Muscle of leg (tissue), 11 donors: ENCODE data around the gene SMO. TPM values are rescaled to one million over a fixed set of nuclear protein-coding genes. Genes with fewer than 3 reads are reported as not detected.
A peak's percentile ranks its signal among the peaks of the same experiment; 100 is the strongest.
"Not testable (repeated sequence)": the region's sequence is repeated elsewhere in the genome, so short reads cannot be mapped to it uniquely, and the experiment has no call there.

Experiments used
- DNase-seq: peaks from one replicate; pipeline ENCODE4 v3.0.0; 2013
- H3K27ac ChIP-seq: one replicate; pipeline ENCODE4 v1.5.1; 2013; ENCODE audit warnings: mild to moderate bottlenecking, low read length, control low read depth
- H3K27me3 ChIP-seq: one replicate; pipeline ENCODE4 v1.6.1; 2013; ENCODE audit warnings: low read length; ENCODE audit not compliant: control insufficient read depth, insufficient read depth
- H3K36me3 ChIP-seq: one replicate; pipeline ENCODE4 v1.6.1; 2013; ENCODE audit warnings: low read length; ENCODE audit not compliant: control insufficient read depth, insufficient read depth
- H3K4me1 ChIP-seq: one replicate; pipeline ENCODE4 v1.6.1; 2013; ENCODE audit warnings: low read length; ENCODE audit not compliant: control insufficient read depth, insufficient read depth
- H3K4me3 ChIP-seq: one replicate; pipeline ENCODE4 v1.5.1; 2013; ENCODE audit warnings: low read length, control low read depth
- H3K9me3 ChIP-seq: replicated peaks from 2 replicates; pipeline ENCODE4 v1.6.1; 2013; ENCODE audit warnings: low read depth, low read length; ENCODE audit not compliant: control insufficient read depth
- WGBS: methylation state at CpG from one replicate; pipeline ENCODE4 v1.1.5; 2013; ENCODE audit warnings: missing lambda C conversion rate; ENCODE audit not compliant: insufficient coverage; 5-methylcytosine and 5-hydroxymethylcytosine counted together
- polyA plus RNA-seq, 8 donors: library from polyadenylated mRNA; unstranded; fragments of 120-200 nt; gene quantifications; one replicate each; pipeline versions ENCODE4 v1.2.1 to v1.2.3, GENCODE V29; 2013; ENCODE audit warnings: inconsistent platforms in 1 of 8, low replicate concordance in 1 of 8; ENCODE audit not compliant: insufficient read length in 8 of 8, insufficient read depth in 1 of 8
- total RNA-seq: library from RNA; stranded (reverse); fragments of 120-200 nt; gene quantifications from one replicate; pipeline ENCODE4 v1.2.4, GENCODE V29; 2013

The SMO gene
- total and polyA plus RNA-seq, 9 donors, result 35.9 to 63.6 (median 48.6) TPM

GRCh38 chr7:129169171-129169671 lies 19.2 kb upstream of the SMO start:
- Histone ChIP-seq H3K27me3 (peaks cover 2% of the 10 kb centered on the region), H3K4me3 (peak overlapping the region; percentile 47), H3K4me1 (peaks cover 20% of the 10 kb centered on the region), H3K27ac (peak overlapping the region; percentile 51), H3K36me3 (peaks cover 14% of the 10 kb centered on the region), H3K9me3 (no peaks in the 10 kb centered on the region)
- peak; percentile 85 for DNase-seq
- WGBS, result under 1% methylated on average over 35 of the region's 47 CpGs

- Histone ChIP-seq H3K9me3 (no peaks in the 10 kb centered on the region), H3K4me3 (peak overlapping the region; percentile 47), H3K27me3 (peaks cover 2% of the 10 kb centered on the region), H3K4me1 (peaks cover 20% of the 10 kb centered on the region), H3K36me3 (peaks cover 11% of the 10 kb centered on the region), H3K27ac (peak overlapping the region; percentile 48)
- 37% methylated on average over 3 of the region's 16 CpGs for WGBS
- peak; percentile 66 for DNase-seq
These were observed 18.6 kb upstream of the SMO start for GRCh38 chr7:129169686-129170440.

- WGBS, result 86% methylated on average over 5 of the region's 11 CpGs
- Histone ChIP-seq H3K27ac (no peak overlapping the region), H3K4me3 (no peak overlapping the region)
These were observed 17.9 kb upstream of the SMO start for GRCh38 chr7:129170441-129171021.

GRCh38 chr7:129173861-129174260 lies 14.6 kb upstream of the SMO start:
- DNase-seq, H3K36me3 ChIP-seq, H3K27me3 ChIP-seq, H3K27ac ChIP-seq, H3K4me3 ChIP-seq, H3K9me3 ChIP-seq: not testable (repeated sequence)
- WGBS, result no CpG with 5 or more reads among the region's 7 CpGs
- peaks cover 11% of the 10 kb centered on the region for H3K4me1 ChIP-seq

More at GRCh38 chr7:129170441-129171021, 17.9 kb upstream of the SMO start:
- peaks cover 11% of the 10 kb centered on the region for H3K36me3 ChIP-seq
- H3K4me1 ChIP-seq, result peaks cover 20% of the 10 kb centered on the region
- no peaks in the 10 kb centered on the region for H3K9me3 ChIP-seq
- peaks cover 2% of the 10 kb centered on the region for H3K27me3 ChIP-seq
- DNase-seq, result no peak

- Histone ChIP-seq H3K4me1 (no peaks in the 10 kb centered on the region), H3K27me3 (peaks cover 2% of the 10 kb centered on the region), H3K4me3 (no peak overlapping the region), H3K27ac (no peak overlapping the region), H3K9me3 (peaks cover 2% of the 10 kb centered on the region), H3K36me3 (no peaks in the 10 kb centered on the region)
- 25% methylated on average over 2 of the region's 11 CpGs for WGBS
- DNase-seq, result peak; percentile 37
These were observed 11.3 kb upstream of the SMO start for GRCh38 chr7:129176916-129177710.

- H3K4me1 ChIP-seq, result peaks cover 18% of the 10 kb centered on the region
- H3K27me3 ChIP-seq, result peaks cover 2% of the 10 kb centered on the region
- H3K27ac ChIP-seq, result peak overlapping the region; percentile 13
- peak; percentile 21 for DNase-seq
- no peak overlapping the region for H3K4me3 ChIP-seq
- no CpG with 5 or more reads among the region's 6 CpGs for WGBS
- no peaks in the 10 kb centered on the region for H3K36me3 ChIP-seq
- H3K9me3 ChIP-seq, result no peaks in the 10 kb centered on the region
These were observed 3.3 kb upstream of the SMO start for GRCh38 chr7:129184981-129185670.

GRCh38 chr7:129186749-129187260 lies 1.6 kb upstream of the SMO start:
- Histone ChIP-seq H3K27me3 (peaks cover 2% of the 10 kb centered on the region), H3K4me3 (no peak overlapping the region), H3K9me3 (no peaks in the 10 kb centered on the region), H3K27ac (no peak overlapping the region), H3K4me1 (peaks cover 28% of the 10 kb centered on the region), H3K36me3 (peaks cover 2% of the 10 kb centered on the region)
- WGBS, result 100% methylated on average over 1 of the region's 6 CpGs
- DNase-seq, result no peak

GRCh38 chr7:129187681-129188371 lies 607 bp upstream of the SMO start:
- Histone ChIP-seq H3K27ac (peak overlapping the region; percentile 83), H3K27me3 (peaks cover 2% of the 10 kb centered on the region), H3K9me3 (no peaks in the 10 kb centered on the region), H3K36me3 (peaks cover 4% of the 10 kb centered on the region), H3K4me1 (peaks cover 30% of the 10 kb centered on the region), H3K4me3 (peak overlapping the region; percentile 80)
- DNase-seq, result no peak
- WGBS, result 10% methylated on average over 12 of the region's 14 CpGs
